Coronary artery (tissue), 2 donors: Measurements from ENCODE around the gene PGGHG.

Experiments used
- DNase-seq: peaks from one replicate; pipeline ENCODE4 v3.0.0-alpha.2; 2017; ENCODE audit warnings: low spot score
- H3K27ac ChIP-seq, 2 donors: fragments of 200-600 bp; sonication (generic); one replicate each; pipeline ENCODE4 v1.5.1; 2016 to 2019
- H3K4me3 ChIP-seq: fragments of 200-600 bp; sonication (generic); 2 replicates; pipeline ENCODE4 v1.5.1; 2016; ENCODE audit warnings: mild to moderate bottlenecking, moderate library complexity
- CTCF ChIP-seq: fragments of 200-600 bp; sonication (generic); IDR thresholded peaks from one replicate; pipeline ENCODE4 v1.5.1; 2019; ENCODE audit warnings: antibody characterized with exemption

Gene PGGHG

GRCh38 chr11:287821-288477, 977 bp upstream of the PGGHG start:
- H3K27ac ChIP-seq: no peak overlapping the region
- peak overlapping the region; percentile 73 for H3K4me3 ChIP-seq
- TF ChIP-seq CTCF: no peak
- DNase-seq: peak; percentile 78

GRCh38 chr11:289398-289711, 429 bp downstream of the PGGHG start:
- TF ChIP-seq CTCF: no peak
- peak overlapping the region; percentile 73 for H3K4me3 ChIP-seq
- DNase-seq: no peak
- peak overlapping the region; percentile 39 to 87 for H3K27ac ChIP-seq

GRCh38 chr11:289712-290620, 1.0 kb downstream of the PGGHG start:
- peak overlapping the region in 1 of 2 donors; percentile 87 for H3K27ac ChIP-seq
- no peak for TF ChIP-seq CTCF
- peak; percentile 69 for DNase-seq
- H3K4me3 ChIP-seq: peak overlapping the region; percentile 73

- no peak overlapping the region for H3K27ac ChIP-seq
- no peak for TF ChIP-seq CTCF
- DNase-seq: no peak
- no peak overlapping the region for H3K4me3 ChIP-seq
Measured at GRCh38 chr11:290621-291231, 1.8 kb downstream of the PGGHG start.

- DNase-seq: no peak
- H3K27ac ChIP-seq: no peak overlapping the region
- H3K4me3 ChIP-seq: no peak overlapping the region
- no peak for TF ChIP-seq CTCF
Measured at GRCh38 chr11:291281-292210, 2.6 kb downstream of the PGGHG start.

GRCh38 chr11:292211-293121, 3.5 kb downstream of the PGGHG start:
- H3K4me3 ChIP-seq: no peak overlapping the region
- no peak overlapping the region for H3K27ac ChIP-seq
- no peak for TF ChIP-seq CTCF
- no peak for DNase-seq
